K562 (cell line): ENCODE results near the gene GIGYF2. TPM values are rescaled to one million over a fixed set of nuclear protein-coding genes. Genes with fewer than 3 reads are reported as not detected.

Experiments
- ATAC-seq: fragments of 200-7000 bp; cut with Tn5 transposase; 3 replicates; pipeline ENCODE4 v1.9.1; 2020; ENCODE audit warnings: moderate library complexity
- BruUV-seq: library from RNA; stranded (reverse); fragments of 400-500 nt; replicated peaks from 2 replicates; lab custom pipeline; 2021; lab: Mats Ljungman, UMichigan
- CTCF ChIA-PET: fragments of 300-600 bp; formaldehyde crosslinking; extraction: SDS; loops from one replicate; lab custom pipeline; 2021; ENCODE audit warnings: low intra/inter-chr PET ratio; lab: Yijun Ruan, JAX
- POLR2A ChIA-PET: fragments of 300-600, 350-650 bp; sonication (Branson Sonifier 250); formaldehyde crosslinking; extraction: SDS; loops from one replicate; lab custom pipeline; 2021; ENCODE audit warnings: antibody characterized with exemption, inconsistent platforms; lab: Yijun Ruan, JAX
- DNase-seq, 4 experiments: peaks; one replicate each; pipeline versions ENCODE4 v3.0.0 to v3.0.0-alpha.2; 2011 to 2018; ENCODE audit warnings: low spot score in 3 of 4, mixed read lengths in 3 of 4; ENCODE audit errors: extremely low read depth in 1 of 4
- FAIRE-seq: peaks from 2 replicates; lab custom pipeline; 2011; peaks lifted over from hg19 to GRCh38; lab: Jason Lieb, UNC
- H2AFZ ChIP-seq: 2 replicates; pipeline ENCODE4 v1.6.0; 2011; ENCODE audit warnings: low read depth, low read length, control low read depth, inconsistent platforms
- H3K27ac ChIP-seq: fragments of 200-600 bp; 3 replicates; pipeline ENCODE4 v1.8.0; 2011; ENCODE audit warnings: low read depth, mild to moderate bottlenecking, control low read depth, inconsistent platforms, low read length, moderate library complexity, mixed read lengths; ENCODE audit errors: extremely low read depth
- H3K27me3 ChIP-seq, 2 experiments: fragments of 300-600 bp in 1 of 2; 2 replicates in 1 of 2; 3 replicates in 1 of 2; pipeline versions ENCODE4 v1.6.0 to v1.8.0; 2011; ENCODE audit warnings: inconsistent platforms in 2 of 2, low read length in 2 of 2, mild to moderate bottlenecking in 1 of 2, mixed read lengths in 1 of 2, moderate library complexity in 1 of 2; ENCODE audit not compliant: control insufficient read depth in 2 of 2, insufficient read depth in 2 of 2
- H3K36me3 ChIP-seq: fragments of 300-600 bp; 3 replicates; pipeline ENCODE4 v1.8.0; 2011; ENCODE audit warnings: mild to moderate bottlenecking, low read length, inconsistent platforms; ENCODE audit not compliant: control insufficient read depth, insufficient read depth
- H3K4me1 ChIP-seq, 2 experiments: fragments of 200-600 bp in 1 of 2; replicated peaks in 1 of 2; 2 replicates in 1 of 2; 3 replicates in 1 of 2; pipeline versions ENCODE4 v1.5.1 to v1.8.0; 2011; ENCODE audit warnings: inconsistent platforms in 2 of 2, low read length in 2 of 2, mild to moderate bottlenecking in 1 of 2, mixed read lengths in 1 of 2, moderate library complexity in 1 of 2; ENCODE audit not compliant: control insufficient read depth in 2 of 2, insufficient read depth in 2 of 2
- H3K4me2 ChIP-seq: 2 replicates; pipeline ENCODE4 v1.6.1; 2011; ENCODE audit warnings: low read length, control low read depth, inconsistent platforms, mixed read lengths; ENCODE audit not compliant: insufficient read depth
- H3K4me3 ChIP-seq: fragments of 200-600 bp; sonication (generic), shearing (Covaris generic); 2 replicates; pipeline ENCODE4 v1.5.1; 2016; ENCODE audit warnings: control low read depth, inconsistent platforms
- H3K79me2 ChIP-seq: fragments of 200-600 bp; 3 replicates; pipeline ENCODE4 v1.8.0; 2011; ENCODE audit warnings: low read length, inconsistent platforms; ENCODE audit not compliant: control insufficient read depth, insufficient read depth
- H3K9ac ChIP-seq, 2 experiments: 2 replicates each; pipeline versions ENCODE4 v1.6.0 to v1.6.1; 2011; ENCODE audit warnings: low read depth in 2 of 2, low read length in 2 of 2, control low read depth in 1 of 2, inconsistent platforms in 1 of 2, mild to moderate bottlenecking in 1 of 2, mixed read lengths in 1 of 2; ENCODE audit not compliant: insufficient read depth in 1 of 2
- H3K9me1 ChIP-seq: one replicate; pipeline ENCODE4 v1.6.0; 2011; ENCODE audit warnings: inconsistent platforms, mild to moderate bottlenecking, low read length, moderate library complexity; ENCODE audit not compliant: control insufficient read depth, insufficient read depth
- H3K9me3 ChIP-seq: replicated peaks from 2 replicates; pipeline ENCODE4 v1.5.1; 2011; ENCODE audit warnings: low read depth, low read length, inconsistent platforms; ENCODE audit not compliant: control insufficient read depth, insufficient read depth
- H4K20me1 ChIP-seq: replicated peaks from 2 replicates; pipeline ENCODE4 v1.6.1; 2011; ENCODE audit warnings: low read length, inconsistent platforms, mixed read lengths; ENCODE audit not compliant: control insufficient read depth, insufficient read depth
- ATF4 ChIP-seq: fragments of 450-650 bp; formaldehyde crosslinking; IDR thresholded peaks from 2 replicates; pipeline ENCODE4 v1.4.0; 2022; ENCODE audit warnings: mild to moderate bottlenecking, moderate library complexity
- CBX3 ChIP-seq, 2 experiments: IDR thresholded peaks; 1 replicate in 1 of 2; 2 replicates in 1 of 2; pipeline ENCODE4 v1.6.1; 2012; ENCODE audit warnings: inconsistent platforms in 2 of 2, low read length in 2 of 2, borderline replicate concordance in 1 of 2, control low read depth in 1 of 2
- CHD4 ChIP-seq: fragments of 200-600 bp; sonication (generic); IDR thresholded peaks from 3 replicates; pipeline ENCODE4 v1.6.1; 2012; ENCODE audit warnings: low read depth, mild to moderate bottlenecking, mixed read lengths, low read length, inconsistent platforms; ENCODE audit not compliant: insufficient read depth, insufficient replicate concordance, poor library complexity, severe bottlenecking
- CSDE1 ChIP-seq, 2 experiments: fragments of 450-650 bp; IDR thresholded peaks; 2 replicates each; pipeline ENCODE4 v1.6.1; 2016; ENCODE audit warnings: mild to moderate bottlenecking in 1 of 2
- EP300 ChIP-seq: IDR thresholded peaks from 2 replicates; pipeline ENCODE4 v1.6.1; 2012; ENCODE audit warnings: low read length, improper control_type of control experiment
- HMG20B ChIP-seq: fragments of 250-450 bp; sonication (Bioruptor Pico); IDR thresholded peaks from 2 replicates; pipeline ENCODE4 v1.5.0; 2021; ENCODE audit warnings: mild to moderate bottlenecking
- PHTF2 ChIP-seq: fragments of 250-450 bp; sonication (Bioruptor Pico); IDR thresholded peaks from 2 replicates; pipeline ENCODE4 v1.5.0; 2021; ENCODE audit warnings: mild to moderate bottlenecking
- PKNOX1 ChIP-seq: fragments of 450-650 bp; IDR thresholded peaks from 2 replicates; pipeline ENCODE4 v1.6.1; 2016
- POLR2AphosphoS5 ChIP-seq: IDR thresholded peaks from 2 replicates; pipeline ENCODE4 v1.6.1; 2011; ENCODE audit warnings: mild to moderate bottlenecking, low read depth, low read length, moderate library complexity; ENCODE audit not compliant: control insufficient read depth, insufficient read depth
- POLR2G ChIP-seq: fragments of 200-400 bp; formaldehyde crosslinking; IDR thresholded peaks from 2 replicates; pipeline ENCODE4 v1.6.1; 2017; ENCODE audit warnings: low read depth, mild to moderate bottlenecking, antibody characterized with exemption, low read length, moderate library complexity
- TAF1 ChIP-seq: IDR thresholded peaks from 2 replicates; pipeline ENCODE4 v1.6.1; 2011; ENCODE audit warnings: mild to moderate bottlenecking, low read length, moderate library complexity; ENCODE audit not compliant: insufficient read depth, control insufficient read depth, severe bottlenecking; ENCODE audit errors: extremely low read depth
- TFAP4 ChIP-seq: sonication (generic); formaldehyde crosslinking; IDR thresholded peaks from 2 replicates; pipeline ENCODE4 v1.8.0; 2022; ENCODE audit warnings: missing genetic modification reagents, mild to moderate bottlenecking, moderate library complexity, borderline replicate concordance
- THRA ChIP-seq: fragments of 450-650 bp; IDR thresholded peaks from 2 replicates; pipeline ENCODE4 v1.6.1; 2017; ENCODE audit warnings: mild to moderate bottlenecking, moderate library complexity
- ZC3H4 ChIP-seq: sonication (generic); formaldehyde crosslinking; IDR thresholded peaks from 2 replicates; pipeline ENCODE4 v1.9.0; 2021; ENCODE audit warnings: missing genetic modification reagents, borderline replicate concordance
- ZSCAN29 ChIP-seq: fragments of 450-650 bp; IDR thresholded peaks from 2 replicates; pipeline ENCODE4 v1.6.1; 2017
- WGBS: fragments of 100-300 bp; shearing (Covaris generic); methylation state at CpG from one replicate; pipeline ENCODE4 v1.1.6; 2016; ENCODE audit warnings: low coverage, mixed read lengths; ENCODE audit not compliant: insufficient coverage; ENCODE audit errors: missing lambda C conversion rate; 5-methylcytosine and 5-hydroxymethylcytosine counted together
- in situ Hi-C: fragments of 300-500 bp; cut with MboI; formaldehyde crosslinking; loops from 4 replicates; pipeline ENCODE4 v1.15.0; 2018; ENCODE audit warnings: inconsistent platforms, mixed read lengths
- intact Hi-C: fragments of 100-400 bp; cut with micrococcal nuclease; formaldehyde crosslinking; loops from 2 replicates; pipeline ENCODE4 v1.14.2; 2022
- polyA plus RNA-seq, 8 experiments: library from polyadenylated mRNA; depleted of rRNA in 4 of 8; stranded (reverse) in 5 of 8; unstranded in 3 of 8; fragments of >200 nt; fragmentation: Nextera tagmentation in 2 of 8; fragmentation: Illumina TruSeq in 1 of 8; extraction: Ambion mirVana in 2 of 8; extraction: Trizol in 1 of 8; gene quantifications; 2 replicates each; pipeline versions ENCODE4 v1.2.1 to v1.2.3, GENCODE V29; 2011 to 2014; ENCODE audit warnings: inconsistent platforms in 1 of 8, missing spikeins in 1 of 8
- total RNA-seq, 7 experiments: library from RNA; depleted of rRNA in 6 of 7; stranded (reverse); fragments of >200 nt in 6 of 7; fragmentation: Illumina TruSeq in 2 of 7; extraction: Trizol in 2 of 7; gene quantifications; 2 replicates each; pipeline versions ENCODE4 v1.2.1 to v1.2.3, GENCODE V29; 2011 to 2021; ENCODE audit warnings: low replicate concordance in 1 of 7
- TF ChIP-seq, protein P1 (sequence below): fragments of 250-450 bp; sonication (Bioruptor Pico); IDR thresholded peaks from 2 replicates; pipeline ENCODE4 v1.8.0; 2021; ENCODE audit warnings: moderate library complexity, mild to moderate bottlenecking, inconsistent platforms

GIGYF2 gene
- total and polyA plus RNA-seq, 9 of the 15 experiments (the other 6 are each of a cell fraction or from before 2014, with no cell fraction given) = 12.7 to 52.7 (median 34.9) TPM

DNA sequence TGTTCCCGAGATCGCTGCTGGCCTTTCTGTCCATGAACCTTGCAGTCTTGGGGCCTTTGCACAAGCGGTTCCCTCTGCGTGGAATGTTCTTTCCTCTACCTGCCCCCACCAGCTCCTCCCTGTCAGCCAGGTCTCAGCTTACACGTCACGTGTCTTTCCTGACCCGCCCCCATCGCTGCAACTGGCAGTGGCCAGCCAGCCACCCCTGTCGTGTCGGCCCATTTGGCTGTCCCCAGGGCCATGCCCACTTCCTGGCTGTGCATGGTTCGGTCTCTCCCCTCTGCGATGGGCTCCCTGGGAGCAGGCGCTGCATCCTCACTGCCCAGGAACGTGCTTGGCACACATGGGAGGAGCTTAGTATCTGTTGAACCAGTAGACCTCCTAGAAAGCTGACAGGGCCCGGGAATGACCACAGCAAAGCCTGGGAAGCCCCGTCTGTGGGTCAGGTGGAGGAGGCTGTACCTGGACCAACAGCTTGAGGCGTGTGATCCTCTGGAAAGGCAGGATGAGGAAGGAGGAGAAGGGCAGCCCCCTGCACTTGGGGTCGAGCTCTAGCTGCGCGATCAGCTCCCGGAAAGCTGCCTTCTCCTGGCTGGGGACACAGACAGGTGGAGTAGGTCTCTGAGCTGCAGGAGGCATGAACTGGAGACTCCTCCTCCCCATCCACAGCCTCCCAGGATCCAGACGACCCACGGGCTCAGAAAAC, 193.9 kb downstream of the GIGYF2 start (continued):
- TF ChIP-seq PKNOX1 = peak; percentile 64; the same call in 1 of the 2 replicates

DNA sequence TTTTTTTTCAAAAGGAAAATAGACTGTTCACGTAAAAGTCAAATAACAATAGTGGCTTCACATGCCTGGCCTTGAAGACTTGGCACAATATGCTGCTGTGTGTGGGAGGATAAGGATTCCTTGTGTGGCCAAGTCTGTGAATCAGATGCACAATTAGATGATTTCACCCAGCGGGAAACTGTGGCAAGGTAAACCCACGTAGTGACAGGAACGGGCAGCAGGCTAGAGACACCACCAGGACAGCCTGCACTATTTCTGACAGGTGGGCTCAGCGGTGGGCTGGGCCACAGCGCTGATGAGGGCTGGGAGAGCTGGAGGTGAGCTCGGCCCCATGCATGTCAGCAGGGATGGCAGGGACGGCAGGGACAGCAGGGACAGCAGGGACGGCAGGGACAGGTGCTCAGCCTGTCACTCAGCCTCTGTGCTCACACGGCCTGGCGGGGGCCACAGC, 194.5 kb downstream of the GIGYF2 start:
- Histone ChIP-seq H4K20me1 (no peaks in the 10 kb centered on the region), H3K36me3 (no peaks in the 10 kb centered on the region), H3K27ac (no peak overlapping the region), H3K9me1 (no peaks in the 10 kb centered on the region), H3K9ac (no peak overlapping the region), H3K4me2 (no peak overlapping the region), H2AFZ (no peak overlapping the region), H3K79me2 (no peaks in the 10 kb centered on the region), H3K4me3 (no peak overlapping the region), H3K4me1 (peaks cover 5 to 11% of the 10 kb centered on the region in 2 experiments; a peak in 3 of 5 replicates), H3K27me3 (peaks cover 0 to 58% of the 10 kb centered on the region in 2 experiments; a peak in 3 of 5 replicates), H3K9me3 (no peaks in the 10 kb centered on the region)
- ChIA-PET CTCF (no interaction called here), POLR2A (no interaction called here)
- DNase-seq = no peak
- in situ Hi-C loops (no loop called here), intact Hi-C loops (no loop called here)
- WGBS = 19% methylated on average over 7 of the region's 11 CpGs
- no peak for ATAC-seq
- no TSS peak for BruUV-seq
- no peak for FAIRE-seq
- TF ChIP-seq ZSCAN29 (no peak), HMG20B (CRISPR knock-in tag) (no peak), POLR2AphosphoS5 (no peak), THRA (no peak), ZC3H4 (CRISPR knock-in tag) (no peak), CHD4 (no peak), EP300 (no peak), POLR2G (no peak), ATF4 (CRISPR knock-in tag) (no peak), TFAP4 (CRISPR knock-in tag) (no peak), CSDE1 (IDR thresholded peaks at IDR 0.05) (no peak), CBX3 (IDR thresholded peaks at IDR 0.05; ENCODE audit: borderline replicate concordance in 1 of 2, low read length in 2 of 2) (no peak), PHTF2 (CRISPR knock-in tag) (no peak), TAF1 (no peak)
- TF ChIP-seq, protein P1, sequence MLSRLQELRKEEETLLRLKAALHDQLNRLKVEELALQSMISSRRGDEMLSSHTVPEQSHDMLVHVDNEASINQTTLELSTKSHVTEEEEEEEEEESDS (CRISPR knock-in tag) = no peak
